Measurements from ENCODE around the gene RELB. TPM values are rescaled to one million over a fixed set of nuclear protein-coding genes. Genes with fewer than 3 reads are reported as not detected.

The RELB gene
- total and polyA plus RNA-seq, 10 of the 15 experiments (the other 5 are each of a cell fraction or from before 2014, with no cell fraction given), result 0.66 to 43.8 (median 12.8) TPM

- no peak for TF ChIP-seq NFYA (IDR thresholded peaks at IDR 0.05; ENCODE audit: borderline replicate concordance, low read depth, low read length)
Observed at GRCh38 chr19:44973982-44974735, 27.1 kb upstream of the RELB start (continued).

GRCh38 chr19:44974857-44975256, 26.4 kb upstream of the RELB start:
- H3K36me3 ChIP-seq (ENCODE audit: control insufficient read depth in 2 of 2, insufficient read depth in 2 of 2, low read length in 1 of 2), result peaks cover 31 to 33% of the 10 kb centered on the region in 2 experiments
- BruUV-seq (replicated peaks), result no TSS peak
- WGBS (ENCODE audit: insufficient coverage, insufficient replicate concordance, low lambda C conversion rate, missing lambda C conversion rate), result 79% methylated on average over 5 of the region's 5 CpGs
- in situ Hi-C loops (cut with MboI) (no loop called here), intact Hi-C loops (cut with micrococcal nuclease; ENCODE audit: unreplicated experiment) (no loop called here)
- H3K27me3 ChIP-seq (replicated peaks in 1 of 2; ENCODE audit: control insufficient read depth in 2 of 2, insufficient read depth in 2 of 2, low read length in 1 of 2), result no peaks in the 10 kb centered on the region
- no peaks in the 10 kb centered on the region for H4K20me1 ChIP-seq (ENCODE audit: control insufficient read depth, insufficient read depth)
- POLR2A ChIA-PET, result interaction anchor here (0.6 kb wide), 2 partner anchors 23 to 404 kb away, joined by 4 to 5 read pairs; no protein-coding TSS in a partner anchor
- SMC1A ChIA-PET (ENCODE audit: uncharacterized antibody, unreplicated experiment), result interaction anchor here (1.8 kb wide), 1 partner anchor 15 kb away, joined by 4 read pairs; no protein-coding TSS in a partner anchor
- H3K79me2 ChIP-seq (ENCODE audit: control insufficient read depth, insufficient read depth, low read length), result no peaks in the 10 kb centered on the region; the same call in 1 of the 2 replicates
- no peak overlapping the region for H3K4me2 ChIP-seq (ENCODE audit: control insufficient read depth, insufficient read depth)
- H3K9ac ChIP-seq (ENCODE audit: control insufficient read depth, insufficient read depth, low read length), result no peak overlapping the region
- H3K4me1 ChIP-seq (ENCODE audit: control insufficient read depth, insufficient read depth, low read length), result no peaks in the 10 kb centered on the region
- RAD21 ChIA-PET (ENCODE audit: unreplicated experiment), result interaction anchor here (1.1 kb wide), 1 partner anchor 85 kb away, joined by 3 read pairs; no protein-coding TSS in a partner anchor
- DNase-seq (ENCODE audit: low read depth, low spot score), result no peak
- TF ChIP-seq ESRRA (IDR thresholded peaks at IDR 0.05; ENCODE audit: low read length) (no peak), BHLHE40 (IDR thresholded peaks at IDR 0.05; ENCODE audit: borderline replicate concordance in 1 of 2, low read depth in 2 of 2, low read length in 1 of 2) (no peak), EP300 (IDR thresholded peaks at IDR 0.05; ENCODE audit: borderline replicate concordance in 1 of 2, control insufficient read depth in 1 of 2, low read depth in 2 of 2, low read length in 2 of 2) (no peak), ZSCAN29 (IDR thresholded peaks at IDR 0.05) (no peak), ZNF592 (IDR thresholded peaks at IDR 0.05) (no peak), CHD2 (IDR thresholded peaks at IDR 0.05; ENCODE audit: borderline replicate concordance, low read depth, low read length) (no peak), MEF2A (IDR thresholded peaks at IDR 0.05; ENCODE audit: insufficient read depth, low read depth, low read length) (no peak), SMAD1 (IDR thresholded peaks at IDR 0.05; ENCODE audit: low read depth, partially characterized antibody) (no peak), SREBF1 (IDR thresholded peaks at IDR 0.05; ENCODE audit: low read length) (no peak), HCFC1 (IDR thresholded peaks at IDR 0.05; ENCODE audit: low read length) (no peak)
- no peak overlapping the region for H3K27ac ChIP-seq (ENCODE audit: control insufficient read depth, insufficient read depth)
- no peak overlapping the region for H3K4me3 ChIP-seq
- no peak for ATAC-seq
- CTCF ChIA-PET, result no interaction called here
- no peak overlapping the region for H2AFZ ChIP-seq (ENCODE audit: control insufficient read depth, low read depth, low read length)
- no peak for FAIRE-seq
- H3K9me3 ChIP-seq (replicated peaks; ENCODE audit: control insufficient read depth, insufficient read depth, low read length), result no peaks in the 10 kb centered on the region
